Measurements from ENCODE around the gene COL6A5.

GRCh38 chr3:130312374-130312773 is 33.1 kb upstream of the COL6A5 start:
- TF ChIP-seq CTCF (IDR thresholded peaks at IDR 0.05 in 8 of 11, conservative IDR thresholded peaks at IDR 0.05 in 3 of 11) (no peak), POLR2A (IDR thresholded peaks at IDR 0.05) (no peak)

Measured in spleen (tissue), 7 donors.